Activated CD4-positive, alpha-beta T cell treated with anti-CD3 and anti-CD28 coated beads for 36 hours (primary cell): ENCODE data around the gene FAM209B. TPM values are rescaled to one million over a fixed set of nuclear protein-coding genes. Genes with fewer than 3 reads are reported as not detected.
"Not testable (repeated sequence)": the region's sequence is repeated elsewhere in the genome, so short reads cannot be mapped to it uniquely, and the experiment has no call there.

ENCODE experiments used
- ATAC-seq: fragments of 200-7000 bp; cut with Tn5 transposase; one replicate; pipeline ENCODE4 v1.10.0; 2021; ENCODE audit warnings: mild to moderate bottlenecking, moderate library complexity
- CTCF ChIA-PET: fragments of 350-600 bp; sonication (Branson Sonifier 250); formaldehyde crosslinking; loops from one replicate; lab custom pipeline; 2021; ENCODE audit warnings: antibody characterized with exemption; lab: Charles Lee
- POLR2A ChIA-PET: fragments of 350-600 bp; sonication (Branson Sonifier 250); formaldehyde crosslinking; loops from one replicate; lab custom pipeline; 2021; ENCODE audit warnings: antibody characterized with exemption, inconsistent platforms; lab: Charles Lee
- DNase-seq: peaks from one replicate; pipeline ENCODE4 v3.0.0-alpha.2; 2020
- H3K27ac Mint-ChIP-seq: one replicate; pipeline ENCODE4 v1.8.0; 2021; ENCODE audit warnings: mixed read lengths
- H3K27me3 Mint-ChIP-seq: one replicate; pipeline ENCODE4 v1.8.0; 2021; ENCODE audit warnings: mixed read lengths
- H3K36me3 Mint-ChIP-seq: one replicate; pipeline ENCODE4 v1.8.0; 2021; ENCODE audit warnings: low read depth, mixed read lengths
- H3K4me1 Mint-ChIP-seq: one replicate; pipeline ENCODE4 v1.8.0; 2021; ENCODE audit warnings: mixed read lengths
- H3K4me3 Mint-ChIP-seq: one replicate; pipeline ENCODE4 v1.8.0; 2021; ENCODE audit warnings: mild to moderate bottlenecking, moderate library complexity, mixed read lengths
- H3K9me3 Mint-ChIP-seq: one replicate; pipeline ENCODE4 v1.8.0; 2021; ENCODE audit warnings: low read depth, mixed read lengths
- intact Hi-C, 2 experiments: fragments of 100-400 bp; cut with DNase I in 1 of 2; cut with micrococcal nuclease in 1 of 2; formaldehyde crosslinking; loops; one replicate each; pipeline versions ENCODE4 v1.14.2 to v1.15.1; 2022 to 2024; cut with DNase I, micrococcal nuclease
- total RNA-seq, 2 experiments: library from RNA; stranded (reverse); gene quantifications; one replicate each; pipeline ENCODE4 v1.2.3, GENCODE V29; 2021

FAM209B gene
- total RNA-seq, 2 experiments from 2014 or later = 0.43 TPM; not detected in 1

GRCh38 chr20:56540415-56540814, 7.4 kb downstream of the FAM209B start:
- no peak overlapping the region for H3K27ac Mint-ChIP-seq
- no peaks in the 10 kb centered on the region for H3K27me3 Mint-ChIP-seq
- H3K9me3 Mint-ChIP-seq = no peaks in the 10 kb centered on the region
- CTCF ChIA-PET = no interaction called here
- POLR2A ChIA-PET = no interaction called here
- no peak for DNase-seq
- H3K4me1 Mint-ChIP-seq = no peaks in the 10 kb centered on the region
- no peak overlapping the region for H3K4me3 Mint-ChIP-seq
- H3K36me3 Mint-ChIP-seq = no peaks in the 10 kb centered on the region
- intact Hi-C loops = no loop called here
- no peak for ATAC-seq

- ChIA-PET POLR2A (interaction anchor here (0.6 kb wide), 1 partner anchor 676 kb away, joined by 4 read pairs; no protein-coding TSS in a partner anchor), CTCF (interaction anchor here (1.4 kb wide), 1 partner anchor 8 kb away, joined by 8 read pairs; no protein-coding TSS in a partner anchor)
- H3K4me3 Mint-ChIP-seq = no peak overlapping the region
Observed at GRCh38 chr20:56542489-56543030, 9.5 kb downstream of the FAM209B start.

GRCh38 chr20:56551571-56551970, 18.5 kb downstream of the FAM209B start:
- H3K36me3 Mint-ChIP-seq = no peaks in the 10 kb centered on the region
- ATAC-seq (no peak), DNase-seq (no peak)
- no peak overlapping the region for H3K4me3 Mint-ChIP-seq
- ChIA-PET POLR2A (interaction anchor here (0.7 kb wide), 1 partner anchor 423 kb away, joined by 3 read pairs; no protein-coding TSS in a partner anchor), CTCF (interaction anchor here (0.9 to 2.5 kb wide), 8 partner anchors 9 to 520 kb away, joined by 3 to 11 read pairs (median 6); no protein-coding TSS in a partner anchor)
- intact Hi-C loops = loop anchor here (2.0 to 10.0 kb wide), 6 partner anchors 25 to 796 kb away; no protein-coding TSS in a partner anchor
- no peak overlapping the region for H3K27ac Mint-ChIP-seq
- peaks cover 8% of the 10 kb centered on the region for H3K4me1 Mint-ChIP-seq
- H3K27me3 Mint-ChIP-seq = no peaks in the 10 kb centered on the region
- H3K9me3 Mint-ChIP-seq = no peaks in the 10 kb centered on the region

More at GRCh38 chr20:56542489-56543030, 9.5 kb downstream of the FAM209B start:
- Mint-ChIP-seq H3K36me3 (no peaks in the 10 kb centered on the region), H3K27ac (no peak overlapping the region), H3K4me1 (no peaks in the 10 kb centered on the region), H3K9me3 (no peaks in the 10 kb centered on the region), H3K27me3 (no peaks in the 10 kb centered on the region)
- ATAC-seq (no peak), DNase-seq (no peak)
- intact Hi-C loops = no loop called here

- Mint-ChIP-seq H3K9me3 (no peaks in the 10 kb centered on the region), H3K4me1 (peaks cover 8% of the 10 kb centered on the region), H3K27ac (no peak overlapping the region), H3K36me3 (no peaks in the 10 kb centered on the region), H3K4me3 (no peak overlapping the region), H3K27me3 (no peaks in the 10 kb centered on the region)
- CTCF ChIA-PET = no interaction called here
- intact Hi-C loops = loop anchor here (5.0 to 10.0 kb wide), 3 partner anchors 444 to 794 kb away; no protein-coding TSS in a partner anchor
- ATAC-seq = no peak
- POLR2A ChIA-PET = no interaction called here
- DNase-seq = no peak
Observed at GRCh38 chr20:56552911-56553629, 20.0 kb downstream of the FAM209B start.

- DNase-seq = peak; percentile 29
Observed at GRCh38 chr20:56554869-56555268, 21.8 kb downstream of the FAM209B start.

GRCh38 chr20:56558968-56559367, 25.9 kb downstream of the FAM209B start:
- intact Hi-C loops = loop anchor here in 1 of 2 experiments (10.0 kb wide), 1 partner anchor 486 kb away; no protein-coding TSS in a partner anchor
- no peak for DNase-seq
- H3K9me3 Mint-ChIP-seq = no peaks in the 10 kb centered on the region
- H3K4me3 Mint-ChIP-seq = no peak overlapping the region
- no peaks in the 10 kb centered on the region for H3K36me3 Mint-ChIP-seq
- POLR2A ChIA-PET = interaction anchor here (0.7 kb wide), 1 partner anchor 160 kb away, joined by 6 read pairs; no protein-coding TSS in a partner anchor
- ATAC-seq = no peak
- H3K27ac Mint-ChIP-seq = no peak overlapping the region
- CTCF ChIA-PET = interaction anchor here (1.6 kb wide), 1 partner anchor 8 kb away, joined by 5 read pairs; no protein-coding TSS in a partner anchor
- H3K27me3 Mint-ChIP-seq = no peaks in the 10 kb centered on the region
- H3K4me1 Mint-ChIP-seq = peaks cover 8% of the 10 kb centered on the region

More at GRCh38 chr20:56554869-56555268, 21.8 kb downstream of the FAM209B start:
- Mint-ChIP-seq H3K27me3 (no peaks in the 10 kb centered on the region), H3K36me3 (no peaks in the 10 kb centered on the region), H3K4me1 (peaks cover 8% of the 10 kb centered on the region), H3K4me3 (no peak overlapping the region), H3K9me3 (no peaks in the 10 kb centered on the region), H3K27ac (no peak overlapping the region)
- ChIA-PET POLR2A (no interaction called here), CTCF (interaction anchor here (0.7 to 0.9 kb wide), 2 partner anchors 61 to 196 kb away, joined by 3 read pairs; partner anchors contain the start of gene FAM210B)
- ATAC-seq = peak; percentile 96
- intact Hi-C loops = loop anchor here (5.0 to 10.0 kb wide), 3 partner anchors 442 to 792 kb away; no protein-coding TSS in a partner anchor

GRCh38 chr20:56564526-56564925, 31.5 kb downstream of the FAM209B start:
- H3K4me1 Mint-ChIP-seq, H3K9me3 Mint-ChIP-seq, ATAC-seq, intact Hi-C loops, DNase-seq, H3K27me3 Mint-ChIP-seq, H3K36me3 Mint-ChIP-seq, H3K4me3 Mint-ChIP-seq, H3K27ac Mint-ChIP-seq: not testable (repeated sequence)
- ChIA-PET POLR2A (interaction anchor here (0.7 kb wide), 1 partner anchor 15 kb away, joined by 3 read pairs; no protein-coding TSS in a partner anchor), CTCF (interaction anchor here (2.0 kb wide), 1 partner anchor 14 kb away, joined by 8 read pairs; no protein-coding TSS in a partner anchor)

- H3K36me3 Mint-ChIP-seq = no peaks in the 10 kb centered on the region
- CTCF ChIA-PET = interaction anchor here (2.0 kb wide), 1 partner anchor 15 kb away, joined by 8 read pairs; no protein-coding TSS in a partner anchor
- H3K4me1 Mint-ChIP-seq = no peaks in the 10 kb centered on the region
- no peak for ATAC-seq
- POLR2A ChIA-PET = no interaction called here
- intact Hi-C loops = no loop called here
- H3K27me3 Mint-ChIP-seq = peaks cover 4% of the 10 kb centered on the region
- H3K4me3 Mint-ChIP-seq = no peak overlapping the region
- DNase-seq = no peak
- no peaks in the 10 kb centered on the region for H3K9me3 Mint-ChIP-seq
- no peak overlapping the region for H3K27ac Mint-ChIP-seq
Observed at GRCh38 chr20:56565511-56565910, 32.5 kb downstream of the FAM209B start.

- Mint-ChIP-seq H3K27me3 (peaks cover 4% of the 10 kb centered on the region), H3K36me3 (no peaks in the 10 kb centered on the region), H3K9me3 (no peaks in the 10 kb centered on the region), H3K4me1 (no peaks in the 10 kb centered on the region), H3K4me3 (no peak overlapping the region), H3K27ac (no peak overlapping the region)
- ChIA-PET CTCF (interaction anchor here (0.6 to 1.0 kb wide), 3 partner anchors 16 to 109 kb away, joined by 3 to 4 read pairs (median 3); no protein-coding TSS in a partner anchor), POLR2A (no interaction called here)
- ATAC-seq (no peak), DNase-seq (no peak)
- intact Hi-C loops = no loop called here
Observed at GRCh38 chr20:56566621-56567020, 33.6 kb downstream of the FAM209B start.

- CTCF ChIA-PET = no interaction called here
- POLR2A ChIA-PET = no interaction called here
- H3K9me3 Mint-ChIP-seq = no peaks in the 10 kb centered on the region
Observed at GRCh38 chr20:56570832-56571231, 37.8 kb downstream of the FAM209B start.

GRCh38 chr20:56572172-56572571, 39.1 kb downstream of the FAM209B start:
- no peaks in the 10 kb centered on the region for H3K9me3 Mint-ChIP-seq
- no peaks in the 10 kb centered on the region for H3K4me1 Mint-ChIP-seq
- no peak overlapping the region for H3K27ac Mint-ChIP-seq
- peaks cover 16% of the 10 kb centered on the region for H3K27me3 Mint-ChIP-seq
- intact Hi-C loops = no loop called here
- CTCF ChIA-PET = interaction anchor here (0.6 kb wide), 1 partner anchor 9 kb away, joined by 3 read pairs; no protein-coding TSS in a partner anchor
- no peak overlapping the region for H3K4me3 Mint-ChIP-seq
- POLR2A ChIA-PET = no interaction called here
- ATAC-seq = no peak
- no peaks in the 10 kb centered on the region for H3K36me3 Mint-ChIP-seq
- no peak for DNase-seq

More at GRCh38 chr20:56570832-56571231, 37.8 kb downstream of the FAM209B start:
- intact Hi-C loops = no loop called here
- ATAC-seq = no peak
- no peaks in the 10 kb centered on the region for H3K4me1 Mint-ChIP-seq
- DNase-seq = no peak
- H3K27ac Mint-ChIP-seq = no peak overlapping the region
- no peak overlapping the region for H3K4me3 Mint-ChIP-seq
- peaks cover 15% of the 10 kb centered on the region for H3K27me3 Mint-ChIP-seq
- no peaks in the 10 kb centered on the region for H3K36me3 Mint-ChIP-seq
